Progenitor cell of endocrine pancreas (in vitro differentiated cells): ENCODE measurements around the gene MBD5. TPM values are rescaled to one million over a fixed set of nuclear protein-coding genes. Genes with fewer than 3 reads are reported as not detected.

ENCODE experiments used
- DNase-seq: peaks from one replicate; pipeline ENCODE4 v3.0.0; 2021; ENCODE audit warnings: low spot score; ENCODE audit not compliant: unreplicated experiment
- H3K27ac Mint-ChIP-seq: 2 replicates; pipeline ENCODE4 v1.8.0; 2021; ENCODE audit warnings: mild to moderate bottlenecking, moderate library complexity, mixed read lengths
- H3K27me3 Mint-ChIP-seq: 2 replicates; pipeline ENCODE4 v1.8.0; 2021; ENCODE audit warnings: mixed read lengths
- H3K36me3 Mint-ChIP-seq: 2 replicates; pipeline ENCODE4 v1.8.0; 2022; ENCODE audit warnings: mixed read lengths; ENCODE audit not compliant: insufficient read depth
- H3K4me1 Mint-ChIP-seq: 2 replicates; pipeline ENCODE4 v1.8.0; 2021; ENCODE audit warnings: low read depth, mixed read lengths
- H3K4me3 Mint-ChIP-seq: 2 replicates; pipeline ENCODE4 v1.8.0; 2021; ENCODE audit warnings: low read depth, mild to moderate bottlenecking, moderate library complexity, mixed read lengths
- H3K9me3 Mint-ChIP-seq: 2 replicates; pipeline ENCODE4 v1.8.0; 2021; ENCODE audit warnings: low read depth, mixed read lengths
- total RNA-seq: library from RNA; stranded (reverse); gene quantifications from 2 replicates; pipeline ENCODE4 v1.2.1, GENCODE V29; 2021
- TF ChIP-seq, protein P1 (sequence below): fragments of 200-600 bp; sonication (generic); IDR thresholded peaks from one replicate; pipeline ENCODE4 v1.5.0; 2021; ENCODE audit warnings: antibody characterized with exemption, mild to moderate bottlenecking; ENCODE audit not compliant: unreplicated experiment

Gene MBD5
- total RNA-seq, 1 donor from 2014 or later = 65.6 TPM

- Mint-ChIP-seq H3K36me3 (peaks cover 11% of the 10 kb centered on the region), H3K9me3 (peaks cover 3% of the 10 kb centered on the region), H3K27me3 (no peaks in the 10 kb centered on the region), H3K4me3 (no peak overlapping the region), H3K27ac (no peak overlapping the region), H3K4me1 (no peaks in the 10 kb centered on the region)
- TF ChIP-seq, protein P1, sequence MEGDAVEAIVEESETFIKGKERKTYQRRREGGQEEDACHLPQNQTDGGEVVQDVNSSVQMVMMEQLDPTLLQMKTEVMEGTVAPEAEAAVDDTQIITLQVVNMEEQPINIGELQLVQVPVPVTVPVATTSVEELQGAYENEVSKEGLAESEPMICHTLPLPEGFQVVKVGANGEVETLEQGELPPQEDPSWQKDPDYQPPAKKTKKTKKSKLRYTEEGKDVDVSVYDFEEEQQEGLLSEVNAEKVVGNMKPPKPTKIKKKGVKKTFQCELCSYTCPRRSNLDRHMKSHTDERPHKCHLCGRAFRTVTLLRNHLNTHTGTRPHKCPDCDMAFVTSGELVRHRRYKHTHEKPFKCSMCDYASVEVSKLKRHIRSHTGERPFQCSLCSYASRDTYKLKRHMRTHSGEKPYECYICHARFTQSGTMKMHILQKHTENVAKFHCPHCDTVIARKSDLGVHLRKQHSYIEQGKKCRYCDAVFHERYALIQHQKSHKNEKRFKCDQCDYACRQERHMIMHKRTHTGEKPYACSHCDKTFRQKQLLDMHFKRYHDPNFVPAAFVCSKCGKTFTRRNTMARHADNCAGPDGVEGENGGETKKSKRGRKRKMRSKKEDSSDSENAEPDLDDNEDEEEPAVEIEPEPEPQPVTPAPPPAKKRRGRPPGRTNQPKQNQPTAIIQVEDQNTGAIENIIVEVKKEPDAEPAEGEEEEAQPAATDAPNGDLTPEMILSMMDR = no peak
- no peak for DNase-seq
These were observed 152.3 kb downstream of the MBD5 start for GRCh38 chr2:148173168-148173567.

GRCh38 chr2:148177559-148177958 is 156.7 kb downstream of the MBD5 start:
- Mint-ChIP-seq H3K4me3 (no peak overlapping the region), H3K27ac (no peak overlapping the region), H3K4me1 (no peaks in the 10 kb centered on the region), H3K27me3 (no peaks in the 10 kb centered on the region), H3K9me3 (no peaks in the 10 kb centered on the region), H3K36me3 (peaks cover 12% of the 10 kb centered on the region)
- TF ChIP-seq, protein P1 = no peak
- DNase-seq = no peak

DNA sequence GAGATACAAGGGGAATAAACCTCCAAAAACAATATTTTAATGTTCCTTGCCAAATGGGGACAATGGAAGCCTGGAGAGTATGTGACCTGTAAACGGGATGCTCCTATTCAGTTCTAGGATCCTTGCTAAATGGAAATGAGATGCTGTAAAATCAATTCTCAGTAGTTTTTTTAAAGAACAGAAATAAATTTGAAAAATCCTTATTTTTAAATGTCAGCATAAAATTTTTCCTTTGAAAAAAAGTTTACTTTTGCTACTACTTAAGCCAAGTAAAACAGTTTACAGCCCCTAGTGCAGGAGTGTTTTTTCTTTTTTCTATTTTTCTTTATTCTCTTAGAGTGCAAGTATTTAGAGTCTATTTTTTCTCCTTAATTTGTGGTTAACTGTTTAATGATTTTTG is 158.8 kb downstream of the MBD5 start:
- TF ChIP-seq, protein P1 = no peak
- Mint-ChIP-seq H3K9me3 (no peaks in the 10 kb centered on the region), H3K4me3 (no peak overlapping the region), H3K4me1 (no peaks in the 10 kb centered on the region), H3K36me3 (peaks cover 15% of the 10 kb centered on the region), H3K27ac (no peak overlapping the region), H3K27me3 (no peaks in the 10 kb centered on the region)
- no peak for DNase-seq

DNA sequence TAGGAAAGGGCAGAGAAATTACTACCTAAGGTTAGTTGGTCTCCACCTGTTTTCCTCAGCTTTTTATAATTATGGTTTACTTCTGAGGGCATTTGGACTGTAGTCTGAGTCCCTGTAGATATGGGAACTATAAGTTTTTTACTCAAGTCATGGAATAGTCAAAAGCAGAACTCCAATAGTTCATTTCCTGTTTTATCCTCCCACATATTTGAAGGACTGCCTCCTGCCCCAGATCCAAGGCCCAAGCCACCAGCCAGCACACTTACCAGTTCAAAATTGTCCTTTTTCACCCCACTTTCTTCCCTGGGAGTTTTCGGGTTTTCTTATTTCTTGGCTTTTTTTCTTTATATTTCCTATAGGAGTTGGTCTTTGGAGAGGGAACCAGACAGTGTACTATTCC is 164.1 kb downstream of the MBD5 start:
- H3K27ac Mint-ChIP-seq = peak overlapping the region; percentile 64
- H3K4me3 Mint-ChIP-seq = no peak overlapping the region
- TF ChIP-seq, protein P1 = no peak
- H3K9me3 Mint-ChIP-seq = peaks cover 8% of the 10 kb centered on the region
- H3K4me1 Mint-ChIP-seq = no peaks in the 10 kb centered on the region
- H3K36me3 Mint-ChIP-seq = peaks cover 33% of the 10 kb centered on the region
- H3K27me3 Mint-ChIP-seq = no peaks in the 10 kb centered on the region
- no peak for DNase-seq

- no peaks in the 10 kb centered on the region for H3K27me3 Mint-ChIP-seq
- H3K9me3 Mint-ChIP-seq = no peaks in the 10 kb centered on the region
- no peak overlapping the region for H3K27ac Mint-ChIP-seq
- TF ChIP-seq, protein P1 = no peak
- H3K4me1 Mint-ChIP-seq = peaks cover 3% of the 10 kb centered on the region
- H3K36me3 Mint-ChIP-seq = peaks cover 2% of the 10 kb centered on the region
- no peak overlapping the region for H3K4me3 Mint-ChIP-seq
- no peak for DNase-seq
These were observed 174.0 kb downstream of the MBD5 start for GRCh38 chr2:148194882-148195281.
